Measurements from ENCODE around the gene CATSPERE.

- no peak for TF ChIP-seq CTCF (IDR thresholded peaks at IDR 0.05; ENCODE audit: low read length)
- no peak for TF ChIP-seq EZH2 (IDR thresholded peaks at IDR 0.05; ENCODE audit: borderline replicate concordance, low read length)
These were observed 192.5 kb downstream of the CATSPERE start for GRCh38 chr1:244653439-244654107.

All from OCI-LY1 (cell line).